ENCODE results near the gene C10orf90. TPM values are rescaled to one million over a fixed set of nuclear protein-coding genes. Genes with fewer than 3 reads are reported as not detected.

C10orf90 gene
- polyA plus RNA-seq, 3 donors, result not detected

DNA sequence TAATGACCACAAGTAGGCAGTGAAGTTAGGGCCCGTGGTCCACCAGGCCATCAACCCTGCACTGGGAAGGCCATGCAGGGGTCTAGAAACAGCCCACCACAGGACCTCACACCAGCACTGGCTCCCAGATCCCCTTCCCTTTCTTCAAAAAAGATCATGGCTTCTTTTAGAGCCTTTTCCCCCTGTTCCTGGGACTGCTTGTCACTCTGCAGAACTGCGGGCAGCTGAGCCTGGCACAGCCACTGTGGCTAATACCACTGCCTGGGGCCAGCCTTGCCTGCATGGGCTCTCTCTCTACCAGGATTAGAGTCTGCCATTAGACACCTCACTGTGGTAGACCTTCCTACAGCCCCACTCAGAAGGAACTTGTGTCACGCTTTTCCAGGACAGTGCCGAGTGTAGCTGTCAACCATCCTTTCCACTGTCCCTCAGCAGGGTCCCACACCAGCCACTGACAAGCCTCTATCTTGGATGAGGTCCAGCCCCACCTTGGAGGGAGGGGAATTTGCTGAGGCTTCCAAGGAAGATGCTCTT, 19.0 kb upstream of the C10orf90 start:
- 86% methylated on average over 1 of the region's 4 CpGs for WGBS (ENCODE audit: insufficient coverage)
- no peaks in the 10 kb centered on the region for H3K79me2 ChIP-seq (ENCODE audit: insufficient read depth, low read length)
- H3K9ac ChIP-seq (ENCODE audit: insufficient read depth, low read length, poor library complexity, severe bottlenecking), result no peak overlapping the region
- no peaks in the 10 kb centered on the region for H3K4me1 ChIP-seq (ENCODE audit: control insufficient read depth in 1 of 2, insufficient read depth in 2 of 2, low read length in 2 of 2)
- Mint-ChIP-seq H3K27me3 (ENCODE audit: low read depth in 3 of 3) (peaks cover 1 to 5% (median 3%) of the 10 kb centered on the region in 3 donors), H3K9me3 (peaks cover 0 to 10% (median 5%) of the 10 kb centered on the region in 7 donors), H3K4me1 (no peaks in the 10 kb centered on the region), H3K27ac (no peak overlapping the region), H3K4me3 (no peak overlapping the region), H3K36me3 (no peaks in the 10 kb centered on the region)
- H3K27me3 ChIP-seq (ENCODE audit: control insufficient read depth in 2 of 2, insufficient read depth in 2 of 2, low read length in 2 of 2), result no peaks in the 10 kb centered on the region
- no peak overlapping the region for H2AFZ ChIP-seq (ENCODE audit: insufficient read depth, low read depth, low read length, poor library complexity, severe bottlenecking)
- no peaks in the 10 kb centered on the region for H3K36me3 ChIP-seq (replicated peaks in 1 of 2; ENCODE audit: control insufficient read depth in 1 of 2, insufficient read depth in 2 of 2, low read length in 2 of 2)
- no peak overlapping the region for H3K27ac ChIP-seq (ENCODE audit: low read depth in 1 of 2, low read length in 2 of 2)
- no peak for DNase-seq
- intact Hi-C loops (cut with micrococcal nuclease), result no loop called here
- H4K20me1 ChIP-seq (ENCODE audit: insufficient read depth, low read length), result no peaks in the 10 kb centered on the region
- H3K9me3 ChIP-seq (replicated peaks in 1 of 2; ENCODE audit: control insufficient read depth in 1 of 2, insufficient read depth in 1 of 2, low read length in 2 of 2), result peaks cover 0 to 9% of the 10 kb centered on the region in 2 donors
- H3K4me2 ChIP-seq (replicated peaks; ENCODE audit: extremely low read depth, low read length, poor library complexity, severe bottlenecking), result no peak overlapping the region
- no peak overlapping the region for H3K4me3 ChIP-seq (replicated peaks in 1 of 3; ENCODE audit: low read depth in 2 of 3, low read length in 3 of 3)
- TF ChIP-seq, protein P1, sequence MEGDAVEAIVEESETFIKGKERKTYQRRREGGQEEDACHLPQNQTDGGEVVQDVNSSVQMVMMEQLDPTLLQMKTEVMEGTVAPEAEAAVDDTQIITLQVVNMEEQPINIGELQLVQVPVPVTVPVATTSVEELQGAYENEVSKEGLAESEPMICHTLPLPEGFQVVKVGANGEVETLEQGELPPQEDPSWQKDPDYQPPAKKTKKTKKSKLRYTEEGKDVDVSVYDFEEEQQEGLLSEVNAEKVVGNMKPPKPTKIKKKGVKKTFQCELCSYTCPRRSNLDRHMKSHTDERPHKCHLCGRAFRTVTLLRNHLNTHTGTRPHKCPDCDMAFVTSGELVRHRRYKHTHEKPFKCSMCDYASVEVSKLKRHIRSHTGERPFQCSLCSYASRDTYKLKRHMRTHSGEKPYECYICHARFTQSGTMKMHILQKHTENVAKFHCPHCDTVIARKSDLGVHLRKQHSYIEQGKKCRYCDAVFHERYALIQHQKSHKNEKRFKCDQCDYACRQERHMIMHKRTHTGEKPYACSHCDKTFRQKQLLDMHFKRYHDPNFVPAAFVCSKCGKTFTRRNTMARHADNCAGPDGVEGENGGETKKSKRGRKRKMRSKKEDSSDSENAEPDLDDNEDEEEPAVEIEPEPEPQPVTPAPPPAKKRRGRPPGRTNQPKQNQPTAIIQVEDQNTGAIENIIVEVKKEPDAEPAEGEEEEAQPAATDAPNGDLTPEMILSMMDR (IDR thresholded peaks at IDR 0.05), result no peak

DNA sequence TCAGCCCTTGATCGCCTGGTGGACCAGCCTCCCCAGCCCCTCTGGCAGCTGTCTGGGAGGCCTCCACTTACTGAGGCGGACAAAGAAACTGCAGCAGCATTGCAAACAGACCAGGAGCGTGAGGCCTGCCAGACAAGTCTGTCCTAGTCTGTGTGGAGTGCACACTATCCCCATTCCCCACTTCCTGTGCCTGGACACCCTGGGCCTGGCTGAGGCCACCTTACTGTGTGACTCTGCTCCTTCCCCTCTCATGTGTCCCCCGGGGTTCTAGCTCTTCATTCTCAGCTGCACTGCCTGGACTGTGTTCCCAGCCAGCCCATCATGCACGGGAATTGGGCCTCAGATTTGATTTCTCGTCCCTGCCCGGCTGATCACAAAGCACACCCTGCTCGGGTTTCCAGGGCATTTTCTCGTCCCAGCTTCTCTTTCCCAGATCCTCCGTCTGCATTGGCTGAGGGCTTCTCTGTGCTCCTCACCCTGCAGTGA, 16.7 kb upstream of the C10orf90 start:
- TF ChIP-seq, protein P1 (IDR thresholded peaks at IDR 0.05), result no peak
- H4K20me1 ChIP-seq (ENCODE audit: insufficient read depth, low read length), result no peaks in the 10 kb centered on the region
- Mint-ChIP-seq H3K4me1 (no peaks in the 10 kb centered on the region), H3K27ac (no peak overlapping the region), H3K4me3 (no peak overlapping the region), H3K27me3 (ENCODE audit: low read depth in 3 of 3) (peaks cover 1 to 5% (median 3%) of the 10 kb centered on the region in 3 donors), H3K36me3 (no peaks in the 10 kb centered on the region), H3K9me3 (peaks cover 0 to 10% (median 3%) of the 10 kb centered on the region in 7 donors)
- intact Hi-C loops (cut with micrococcal nuclease), result no loop called here
- H3K4me3 ChIP-seq (replicated peaks in 1 of 3; ENCODE audit: low read depth in 2 of 3, low read length in 3 of 3), result no peak overlapping the region
- H3K27ac ChIP-seq (ENCODE audit: low read depth in 1 of 2, low read length in 2 of 2), result no peak overlapping the region
- no peaks in the 10 kb centered on the region for H3K36me3 ChIP-seq (replicated peaks in 1 of 2; ENCODE audit: control insufficient read depth in 1 of 2, insufficient read depth in 2 of 2, low read length in 2 of 2)
- no peak overlapping the region for H3K4me2 ChIP-seq (replicated peaks; ENCODE audit: extremely low read depth, low read length, poor library complexity, severe bottlenecking)
- no peaks in the 10 kb centered on the region for H3K4me1 ChIP-seq (ENCODE audit: control insufficient read depth in 1 of 2, insufficient read depth in 2 of 2, low read length in 2 of 2)
- no peaks in the 10 kb centered on the region for H3K79me2 ChIP-seq (ENCODE audit: insufficient read depth, low read length)
- H3K9ac ChIP-seq (ENCODE audit: insufficient read depth, low read length, poor library complexity, severe bottlenecking), result no peak overlapping the region
- no peak overlapping the region for H2AFZ ChIP-seq (ENCODE audit: insufficient read depth, low read depth, low read length, poor library complexity, severe bottlenecking)
- no peak for DNase-seq
- H3K9me3 ChIP-seq (replicated peaks in 1 of 2; ENCODE audit: control insufficient read depth in 1 of 2, insufficient read depth in 1 of 2, low read length in 2 of 2), result peaks cover 0 to 9% of the 10 kb centered on the region in 2 donors
- H3K27me3 ChIP-seq (ENCODE audit: control insufficient read depth in 2 of 2, insufficient read depth in 2 of 2, low read length in 2 of 2), result no peaks in the 10 kb centered on the region
- 90% methylated on average over 10 of the region's 10 CpGs for WGBS (ENCODE audit: insufficient coverage)
